ENCODE results near the gene LPCAT3. TPM values are rescaled to one million over a fixed set of nuclear protein-coding genes. Genes with fewer than 3 reads are reported as not detected.

Gene LPCAT3
- total and polyA plus RNA-seq, 8 donors, result 15.0 to 116 (median 48.2) TPM

DNA sequence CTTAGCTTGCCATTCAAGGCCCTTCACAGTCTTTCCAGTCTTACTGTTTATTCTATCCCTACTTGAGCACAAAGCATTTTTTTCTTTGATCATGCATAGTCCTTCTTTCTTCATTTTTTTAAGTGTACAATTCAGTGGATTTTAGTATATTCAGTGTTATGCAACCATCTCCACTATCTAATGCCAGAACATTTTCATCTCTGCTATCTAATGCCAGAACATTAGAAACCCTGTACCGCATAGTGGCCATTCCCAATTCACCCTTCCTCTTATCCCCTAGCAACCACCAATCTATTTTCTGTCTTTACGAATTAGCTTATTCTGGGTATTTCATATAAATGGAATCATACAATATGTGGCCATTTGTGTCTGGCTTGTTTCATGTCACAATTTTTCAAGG, 13.4 kb downstream of the LPCAT3 start:
- H3K4me3 ChIP-seq, result no peak overlapping the region
- intact Hi-C loops (cut with DNase I; ENCODE audit: low total_unique reads), result no loop called here
- peaks cover 0 to 25% (median 16%) of the 10 kb centered on the region in 4 donors for H3K36me3 ChIP-seq
- no peaks in the 10 kb centered on the region for H3K27me3 ChIP-seq
- no peak for DNase-seq
- peaks cover 0 to 49% (median 19%) of the 10 kb centered on the region in 4 donors for H3K4me1 ChIP-seq
- no peak overlapping the region for H3K27ac ChIP-seq
- WGBS, 5 donors, result 86 to 93% (median 90%) methylated on average over 2 of the region's 2 CpGs
- H3K9me3 ChIP-seq, result no peaks in the 10 kb centered on the region
- TF ChIP-seq EP300 (IDR thresholded peaks at IDR 0.05) (no peak), POLR2AphosphoS5 (IDR thresholded peaks at IDR 0.05) (no peak)
- TF ChIP-seq, protein P1, sequence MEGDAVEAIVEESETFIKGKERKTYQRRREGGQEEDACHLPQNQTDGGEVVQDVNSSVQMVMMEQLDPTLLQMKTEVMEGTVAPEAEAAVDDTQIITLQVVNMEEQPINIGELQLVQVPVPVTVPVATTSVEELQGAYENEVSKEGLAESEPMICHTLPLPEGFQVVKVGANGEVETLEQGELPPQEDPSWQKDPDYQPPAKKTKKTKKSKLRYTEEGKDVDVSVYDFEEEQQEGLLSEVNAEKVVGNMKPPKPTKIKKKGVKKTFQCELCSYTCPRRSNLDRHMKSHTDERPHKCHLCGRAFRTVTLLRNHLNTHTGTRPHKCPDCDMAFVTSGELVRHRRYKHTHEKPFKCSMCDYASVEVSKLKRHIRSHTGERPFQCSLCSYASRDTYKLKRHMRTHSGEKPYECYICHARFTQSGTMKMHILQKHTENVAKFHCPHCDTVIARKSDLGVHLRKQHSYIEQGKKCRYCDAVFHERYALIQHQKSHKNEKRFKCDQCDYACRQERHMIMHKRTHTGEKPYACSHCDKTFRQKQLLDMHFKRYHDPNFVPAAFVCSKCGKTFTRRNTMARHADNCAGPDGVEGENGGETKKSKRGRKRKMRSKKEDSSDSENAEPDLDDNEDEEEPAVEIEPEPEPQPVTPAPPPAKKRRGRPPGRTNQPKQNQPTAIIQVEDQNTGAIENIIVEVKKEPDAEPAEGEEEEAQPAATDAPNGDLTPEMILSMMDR (IDR thresholded peaks at IDR 0.05), result no peak

DNA sequence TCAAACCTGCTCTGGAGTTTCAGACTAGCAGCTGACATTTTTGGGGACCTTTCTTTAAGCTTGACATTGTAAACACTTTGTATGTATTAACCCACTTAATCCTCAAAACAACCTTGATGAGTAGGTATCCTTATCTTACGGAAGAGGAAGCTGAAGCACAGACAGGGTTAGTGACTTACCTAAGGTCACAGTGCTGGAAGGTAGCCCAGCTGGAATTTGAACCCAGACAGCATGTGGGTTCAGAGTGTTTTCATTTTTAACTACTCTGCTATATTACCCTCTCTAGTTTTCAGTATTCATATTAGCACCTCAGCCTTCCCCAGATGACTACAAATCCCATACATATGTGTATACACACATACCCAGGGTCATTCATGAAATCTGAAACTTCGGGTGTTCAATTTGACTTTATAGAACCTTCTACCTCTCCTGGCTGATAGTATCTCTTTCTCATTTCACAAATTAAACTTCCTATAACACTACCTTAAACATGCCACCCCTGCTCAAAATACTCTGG, 13.9 kb downstream of the LPCAT3 start:
- no peak for DNase-seq
- 50 to 65% (median 59%) methylated on average over 2 of the region's 2 CpGs for WGBS, 5 donors
- H3K27ac ChIP-seq, result no peak overlapping the region

DNA sequence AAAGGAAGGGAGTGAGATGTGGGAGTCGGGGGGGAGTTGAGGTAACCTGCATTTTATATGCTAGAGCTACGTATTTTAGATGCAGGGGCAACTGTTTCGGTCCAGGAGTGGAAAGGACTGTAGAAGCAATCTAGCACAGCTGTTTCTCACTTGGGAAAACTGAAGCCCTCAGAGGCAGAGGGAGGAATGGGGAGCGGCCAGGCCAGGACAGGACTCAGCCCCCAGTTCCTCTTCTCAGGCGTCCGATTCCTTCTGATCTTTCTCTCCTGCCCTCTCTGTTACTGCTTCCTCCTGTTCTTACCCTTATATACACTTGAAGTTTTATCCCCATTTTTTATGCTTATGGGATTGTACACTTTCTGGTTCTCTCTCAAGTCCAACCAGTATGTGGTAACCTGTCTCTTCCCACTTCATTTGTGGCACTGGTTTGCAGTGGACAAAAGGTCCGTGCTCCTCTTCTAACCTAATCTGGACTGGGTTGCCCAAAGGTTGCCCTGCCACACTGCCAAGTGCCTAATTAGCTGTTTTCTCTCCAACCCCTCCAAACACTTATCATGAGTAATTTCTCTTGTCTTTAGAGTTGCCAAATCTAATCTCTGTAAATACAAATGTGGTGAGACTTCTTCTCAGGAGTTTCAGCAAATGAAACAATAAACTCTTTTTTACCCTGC, 16.2 kb downstream of the LPCAT3 start:
- peaks cover 0 to 39% (median 28%) of the 10 kb centered on the region in 4 donors for H3K36me3 ChIP-seq
- intact Hi-C loops (cut with DNase I; ENCODE audit: low total_unique reads), result no loop called here
- WGBS, 5 donors, result 82 to 90% (median 87%) methylated on average over 7 of the region's 7 CpGs
- peaks cover 0 to 40% (median 16%) of the 10 kb centered on the region in 4 donors for H3K4me1 ChIP-seq
- H3K27me3 ChIP-seq, result no peaks in the 10 kb centered on the region
- H3K27ac ChIP-seq, result no peak overlapping the region
- no peaks in the 10 kb centered on the region for H3K9me3 ChIP-seq
- TF ChIP-seq POLR2AphosphoS5 (IDR thresholded peaks at IDR 0.05) (no peak), EP300 (IDR thresholded peaks at IDR 0.05) (no peak), POLR2A (IDR thresholded peaks at IDR 0.05) (no peak)
- TF ChIP-seq, protein P1 (IDR thresholded peaks at IDR 0.05), result no peak
- H3K4me3 ChIP-seq, result no peak overlapping the region
- no peak for DNase-seq

More for the DNA sequence above, 13.9 kb downstream of the LPCAT3 start:
- no peak overlapping the region for H3K4me3 ChIP-seq
- intact Hi-C loops (cut with DNase I; ENCODE audit: low total_unique reads), result no loop called here
- peaks cover 0 to 20% (median 16%) of the 10 kb centered on the region in 4 donors for H3K36me3 ChIP-seq
- TF ChIP-seq, protein P1 (IDR thresholded peaks at IDR 0.05), result no peak
- H3K27me3 ChIP-seq, result no peaks in the 10 kb centered on the region
- peaks cover 0 to 49% (median 16%) of the 10 kb centered on the region in 4 donors for H3K4me1 ChIP-seq
- no peaks in the 10 kb centered on the region for H3K9me3 ChIP-seq

DNA sequence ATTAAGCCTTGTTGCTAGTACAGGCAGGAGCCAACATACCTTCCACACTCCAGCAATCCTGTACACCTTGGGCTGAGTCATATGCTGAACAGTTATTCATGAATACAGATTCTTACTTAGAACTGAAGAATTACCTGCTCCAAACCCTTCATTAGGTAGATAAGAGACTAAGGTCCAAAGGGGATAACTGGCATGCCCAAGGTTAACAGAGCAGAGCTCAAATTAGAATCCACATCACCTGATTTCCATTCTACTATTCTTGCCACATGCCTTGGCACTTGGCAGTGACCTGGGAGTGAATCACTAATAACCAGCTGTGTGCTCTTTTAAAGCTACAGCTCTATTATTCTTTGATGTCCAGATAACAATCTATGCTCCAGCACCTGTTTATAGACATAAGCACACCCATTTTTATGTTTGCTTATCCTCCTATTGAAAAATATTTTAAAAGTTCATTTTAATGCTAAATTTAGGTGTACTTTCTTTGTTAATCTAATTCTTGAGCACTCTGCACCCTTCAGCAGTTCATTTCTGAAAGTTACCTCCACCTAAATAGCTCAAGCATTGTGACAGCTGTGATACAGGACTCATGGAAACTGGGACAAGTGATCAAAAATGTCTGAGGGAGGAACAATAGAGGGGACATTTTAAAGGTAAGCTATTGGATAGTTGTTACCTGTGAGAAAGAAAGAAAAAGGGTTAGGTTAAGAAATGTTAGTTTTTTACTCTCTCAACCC, 19.4 kb downstream of the LPCAT3 start:
- Histone ChIP-seq H3K27ac (peak overlapping the region in 3 of 5 donors; percentile 4 to 26 (median 8)), H3K27me3 (no peaks in the 10 kb centered on the region), H3K9me3 (no peaks in the 10 kb centered on the region), H3K4me3 (no peak overlapping the region), H3K4me1 (peaks cover 0 to 28% (median 10%) of the 10 kb centered on the region in 4 donors), H3K36me3 (peaks cover 6 to 49% (median 44%) of the 10 kb centered on the region in 4 donors)
- TF ChIP-seq POLR2AphosphoS5 (IDR thresholded peaks at IDR 0.05), result no peak
- TF ChIP-seq EP300 (IDR thresholded peaks at IDR 0.05), result no peak
- no peak for TF ChIP-seq POLR2A (IDR thresholded peaks at IDR 0.05)
- TF ChIP-seq, protein P1 (IDR thresholded peaks at IDR 0.05), result no peak
- DNase-seq, result no peak
- intact Hi-C loops (cut with DNase I; ENCODE audit: low total_unique reads), result no loop called here

Data from stomach (tissue), 9 donors.